IPS DF 19.7 (cell line): ENCODE measurements around the gene ATXN10.
"Not testable (repeated sequence)": the region's sequence is repeated elsewhere in the genome, so short reads cannot be mapped to it uniquely, and the experiment has no call there.

Experiments used
- DNase-seq: peaks from one replicate; pipeline ENCODE4 v3.0.0-alpha.2; 2013; ENCODE audit warnings: low read depth, low spot score

ATXN10 gene

DNA sequence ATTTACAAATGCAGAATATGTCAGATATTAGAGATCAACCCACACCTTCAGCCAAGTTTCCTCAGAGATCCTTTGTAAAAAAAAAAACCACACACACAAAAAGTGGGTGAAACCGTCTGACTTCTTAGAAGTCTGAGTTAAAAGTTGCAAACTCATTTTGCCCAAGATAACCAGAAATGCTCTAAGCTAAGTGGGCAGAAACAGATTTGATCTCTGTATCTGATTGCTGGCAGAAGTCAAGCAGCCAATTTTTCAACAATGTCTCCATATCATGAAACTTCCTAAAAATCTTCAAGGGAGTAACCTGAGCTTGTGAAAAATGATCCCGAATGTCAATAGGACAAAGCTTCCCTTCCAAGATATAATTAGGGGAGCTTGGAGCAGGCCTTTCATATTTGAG lies 28.6 kb upstream of the ATXN10 start:
- DNase-seq = no peak

DNA sequence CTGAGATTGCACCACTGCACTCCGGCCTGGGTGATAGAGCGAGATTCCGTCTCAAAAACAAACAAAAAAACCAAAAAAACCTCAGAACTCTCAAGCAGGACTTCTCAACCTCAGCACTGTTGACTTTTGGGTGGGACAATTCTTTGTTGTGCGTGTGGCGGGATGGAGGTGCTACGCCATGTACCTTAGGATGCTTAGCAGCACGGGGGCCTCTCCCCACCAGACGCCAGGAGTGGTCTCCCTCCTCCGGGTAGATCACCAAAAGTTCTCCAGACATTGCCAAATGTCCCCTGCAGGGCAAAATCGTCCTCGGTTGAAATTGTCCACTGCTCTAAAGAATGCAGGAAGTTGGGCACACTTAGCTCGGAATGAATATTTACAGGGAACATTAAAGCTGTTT lies 26.9 kb upstream of the ATXN10 start:
- DNase-seq = no peak

DNA sequence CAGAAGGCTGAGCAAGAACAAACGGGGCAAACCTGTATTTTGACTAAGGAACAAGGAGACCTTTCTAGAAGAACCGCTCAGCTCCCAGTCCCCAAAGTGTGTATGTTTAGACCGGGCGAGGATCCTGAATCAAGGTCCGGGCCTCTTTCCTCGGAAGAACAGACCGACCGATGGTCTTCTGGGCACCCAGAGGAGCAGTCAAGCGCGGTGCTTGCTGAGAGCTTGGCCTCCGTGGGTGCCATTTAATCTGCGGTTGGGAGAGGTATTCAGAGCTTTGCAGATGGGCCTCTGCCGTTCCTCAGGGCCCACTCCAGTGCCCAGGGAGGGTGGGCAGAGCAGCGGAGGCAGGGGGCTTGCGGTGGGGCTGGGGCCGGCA lies 26.5 kb upstream of the ATXN10 start:
- no peak for DNase-seq

DNA sequence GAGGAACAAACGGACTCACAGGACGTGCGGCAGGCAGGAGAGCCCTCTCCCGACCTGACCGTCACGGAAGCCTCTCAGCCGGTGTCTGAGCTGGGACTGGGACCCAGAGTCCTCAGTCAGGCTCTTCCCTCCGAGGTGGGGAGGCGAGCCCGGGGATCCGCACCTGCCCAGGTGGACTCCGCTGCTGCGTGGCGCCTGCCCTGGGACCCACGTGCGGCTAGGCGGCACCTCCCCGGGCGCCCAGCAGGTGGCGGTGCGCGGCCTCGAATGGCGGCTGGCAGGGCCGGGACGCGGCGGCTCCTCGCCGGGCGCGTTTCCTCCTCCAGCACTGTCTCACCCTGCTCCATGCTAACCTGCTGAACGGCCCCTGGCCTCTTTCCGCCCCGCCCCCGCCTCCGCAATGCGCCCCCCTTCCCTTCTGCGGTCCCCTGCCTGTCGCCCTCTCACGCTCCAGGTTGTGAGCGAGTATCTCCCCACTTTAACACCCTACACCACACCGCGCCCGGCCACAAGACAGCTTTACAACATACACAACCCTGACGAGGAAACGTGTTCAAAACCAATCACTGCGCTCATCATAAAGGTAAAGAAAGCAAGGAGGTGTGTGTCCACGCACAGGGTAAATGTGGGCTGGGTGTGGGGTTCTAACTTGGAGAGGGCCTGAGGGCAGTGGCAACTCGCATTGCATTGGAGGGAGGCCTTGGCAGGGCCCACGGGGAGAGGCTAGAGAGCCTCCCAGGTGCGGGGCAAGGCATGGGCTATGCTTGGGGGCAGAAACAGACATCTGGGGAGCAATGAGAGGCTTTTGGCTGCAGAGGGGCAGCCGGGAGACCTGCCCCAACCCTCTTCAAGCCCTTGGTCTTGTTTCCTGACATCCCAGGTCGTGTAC lies 25.9 kb upstream of the ATXN10 start:
- DNase-seq = no peak

DNA sequence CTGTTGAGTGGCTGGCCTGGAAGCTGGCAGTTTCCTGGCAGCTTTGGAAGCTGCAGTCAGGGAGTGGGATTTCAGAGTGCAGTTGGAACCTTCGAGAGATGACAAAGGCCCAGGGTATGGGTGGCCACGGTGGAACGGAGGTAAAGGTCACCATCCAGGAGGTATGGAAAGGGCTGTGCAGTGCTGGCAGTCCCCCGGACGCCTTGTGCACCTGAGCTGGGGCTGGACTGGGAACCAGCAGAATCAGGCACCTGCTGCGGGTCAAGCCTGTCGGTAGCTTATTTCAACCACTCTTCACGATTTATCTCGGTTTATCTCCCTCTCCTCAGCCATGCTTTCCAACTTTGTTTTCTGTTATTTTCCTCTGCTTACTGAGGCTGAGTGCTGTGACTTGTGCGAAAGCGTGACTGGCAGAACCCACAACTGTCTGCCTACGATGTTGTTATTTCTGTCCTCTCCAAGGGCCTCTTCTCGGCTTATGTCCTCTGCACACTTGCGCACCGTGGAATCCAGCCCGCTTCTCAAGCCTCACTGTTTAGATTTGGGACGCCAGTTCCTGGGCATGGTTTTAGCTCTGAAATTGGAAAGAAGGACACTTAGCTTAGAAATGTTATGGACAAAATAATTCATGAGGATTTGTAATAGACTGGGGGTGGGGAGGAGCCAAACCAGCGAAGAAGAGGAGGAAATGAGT lies 24.0 kb upstream of the ATXN10 start:
- DNase-seq = no peak

DNA sequence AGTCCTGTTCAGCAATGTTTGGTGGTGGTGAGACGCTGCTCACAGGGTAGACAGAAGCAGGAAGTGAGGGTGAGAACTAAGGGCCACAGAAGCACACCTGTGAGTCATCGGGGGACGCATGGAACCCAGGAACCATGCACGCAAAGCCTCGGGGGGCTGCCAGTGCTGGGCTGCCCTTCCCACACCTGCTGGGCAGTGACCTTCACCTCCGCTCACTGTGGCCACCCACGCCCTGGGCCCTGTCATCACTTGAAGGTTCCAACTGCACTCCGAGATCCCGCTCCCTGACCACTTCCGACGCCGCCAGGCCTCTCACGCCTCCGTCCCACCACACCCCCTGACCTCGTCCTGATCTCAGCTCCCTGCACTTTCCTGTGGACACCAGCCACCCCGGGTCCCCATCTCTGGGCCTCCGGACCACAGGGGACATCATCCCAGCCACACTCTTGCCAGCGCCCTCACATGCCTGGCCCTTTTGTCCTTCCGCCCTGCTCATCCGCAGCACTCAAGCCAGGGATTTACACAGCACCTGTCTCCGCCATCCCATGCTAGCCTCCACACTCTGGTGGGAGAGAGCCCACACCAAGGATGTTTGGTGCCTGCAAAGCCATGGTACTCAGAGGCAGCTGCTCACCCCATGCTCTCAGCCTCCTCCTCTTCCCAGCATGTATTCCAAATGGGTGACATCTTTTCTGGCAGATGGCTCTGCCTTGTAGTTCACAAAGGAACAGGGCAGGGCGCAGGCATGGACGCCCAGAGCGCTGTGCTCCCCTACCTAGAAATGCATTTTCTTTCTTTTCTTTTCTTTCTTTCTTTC lies 23.1 kb upstream of the ATXN10 start:
- DNase-seq = no peak

DNA sequence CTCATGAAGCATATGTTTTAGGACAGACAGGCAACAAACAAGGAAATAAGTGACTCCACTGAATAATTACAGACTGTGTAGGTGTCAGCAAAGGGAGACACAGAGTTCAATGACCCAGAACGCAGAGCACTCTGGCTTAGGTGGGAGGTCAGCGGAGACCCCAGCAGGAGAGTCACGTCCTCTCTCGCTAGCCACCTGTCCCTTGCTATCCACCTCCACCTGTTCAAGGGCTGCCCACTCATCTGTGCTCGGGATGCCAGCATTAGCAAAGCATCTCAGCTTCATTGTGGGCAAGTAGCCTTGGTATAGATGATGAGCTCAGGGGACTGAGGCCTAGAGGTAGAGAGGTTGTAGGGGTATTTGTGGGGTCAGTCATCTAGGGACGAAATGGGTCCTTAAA lies 21.8 kb upstream of the ATXN10 start:
- no peak for DNase-seq

DNA sequence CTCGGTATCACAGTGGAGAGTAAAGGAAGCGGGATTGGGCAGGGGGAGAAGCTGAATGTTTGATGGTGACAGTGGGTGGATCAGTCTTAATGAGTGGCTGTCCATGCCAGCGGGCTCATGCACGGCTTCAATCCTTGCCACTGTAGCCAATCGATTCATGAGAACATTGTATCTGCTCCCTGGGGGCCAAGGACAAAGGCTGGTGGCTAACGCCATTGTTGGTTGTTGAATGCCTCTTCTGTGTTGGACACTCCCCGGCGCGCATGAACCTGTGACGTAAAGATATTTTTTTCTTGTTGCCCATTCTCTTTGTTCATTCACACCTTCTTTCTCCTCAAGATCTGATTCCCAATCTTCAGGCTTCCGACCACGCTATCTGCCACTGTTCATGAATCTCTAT lies 20.9 kb upstream of the ATXN10 start:
- DNase-seq = no peak

DNA sequence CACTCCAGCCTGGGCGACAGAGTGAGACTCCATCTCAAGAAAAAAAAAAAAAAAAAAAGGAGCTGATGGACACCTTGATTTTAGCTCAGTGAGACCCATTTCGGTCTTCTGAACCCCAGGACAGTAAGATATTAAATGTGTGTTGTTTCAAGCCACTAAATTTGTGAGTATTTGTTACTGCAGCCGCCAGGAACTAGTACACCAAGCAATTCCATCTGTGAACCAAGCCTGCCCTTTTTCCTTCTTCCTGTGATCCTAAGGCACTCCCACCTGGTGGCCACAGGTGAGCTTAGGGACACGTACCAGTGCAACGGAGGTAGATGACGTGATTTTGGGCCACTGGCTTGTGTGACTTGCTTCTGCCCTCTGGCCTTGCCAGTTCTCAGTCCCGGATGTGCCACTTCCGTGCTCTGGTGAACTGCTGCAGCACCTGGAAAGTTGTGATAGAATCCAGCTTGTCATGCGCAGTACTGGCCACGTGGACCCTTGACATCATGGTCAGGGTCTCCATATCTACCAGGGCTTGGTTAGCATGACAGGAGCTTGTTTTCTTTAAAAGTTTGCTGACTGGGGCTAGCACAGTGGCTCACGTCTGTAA lies 19.6 kb upstream of the ATXN10 start:
- DNase-seq = no peak

DNA sequence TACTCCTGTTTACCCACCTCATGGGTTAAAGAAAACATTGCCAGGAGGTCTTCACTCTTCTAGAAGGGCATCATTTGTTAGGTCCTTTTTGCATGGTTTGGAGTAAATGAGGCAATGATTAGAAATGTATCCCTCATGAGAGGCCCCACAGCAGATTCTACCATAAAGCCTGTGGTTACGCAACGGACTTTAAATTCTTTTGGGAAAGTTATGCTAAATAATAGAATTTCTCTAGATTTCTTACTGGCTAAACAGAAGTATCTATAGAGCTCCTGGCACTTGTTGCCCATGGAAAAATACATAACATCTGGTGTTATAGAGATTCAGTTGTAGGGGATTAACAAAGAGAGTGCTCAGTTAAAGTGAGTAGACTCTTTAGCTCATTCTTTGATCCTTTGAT lies 15.1 kb upstream of the ATXN10 start:
- DNase-seq = no peak

DNA sequence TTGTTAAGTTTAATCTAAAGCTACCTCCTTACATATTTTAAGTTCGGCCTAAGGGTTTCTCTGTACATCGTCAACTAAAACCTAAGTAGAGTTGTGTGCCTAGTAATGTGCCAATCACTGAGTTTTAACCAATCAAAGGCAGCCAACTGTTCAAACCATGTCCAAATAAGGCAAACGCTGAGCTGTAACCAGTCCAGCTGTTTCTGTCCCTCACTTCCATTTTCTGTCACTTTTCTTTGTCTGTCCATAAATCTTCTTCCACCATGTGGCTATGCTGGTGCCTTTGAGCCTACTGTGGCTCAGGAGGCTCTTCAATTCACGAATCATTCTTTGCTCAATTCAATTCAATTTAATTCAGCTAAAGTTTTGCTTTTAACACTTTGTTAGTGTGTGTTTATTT lies 13.9 kb upstream of the ATXN10 start:
- no peak for DNase-seq

DNA sequence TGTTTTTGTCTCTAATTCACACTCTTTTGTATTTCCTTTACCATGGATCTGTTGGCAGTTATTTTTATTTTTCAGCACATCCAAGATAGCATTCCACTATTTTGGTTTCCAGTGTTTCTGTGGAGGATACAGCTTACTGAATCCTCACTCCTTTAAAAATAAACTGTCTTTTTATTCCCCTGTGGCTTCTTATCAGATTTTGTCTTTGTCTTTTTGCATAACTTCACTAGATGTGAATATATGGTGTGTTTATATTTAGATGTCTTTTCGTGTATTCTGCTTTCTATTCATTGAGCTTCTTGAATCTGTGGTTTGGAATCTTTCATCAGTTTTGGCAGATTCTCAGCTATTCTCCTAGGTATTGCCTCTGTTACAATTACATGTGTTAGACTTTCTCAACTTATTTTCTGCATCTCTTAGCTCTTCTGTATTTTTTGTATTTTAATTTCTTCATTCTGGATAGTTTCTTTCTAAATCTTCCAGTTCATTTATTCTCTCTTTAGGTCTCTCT lies 7.4 kb upstream of the ATXN10 start:
- DNase-seq = no peak

DNA sequence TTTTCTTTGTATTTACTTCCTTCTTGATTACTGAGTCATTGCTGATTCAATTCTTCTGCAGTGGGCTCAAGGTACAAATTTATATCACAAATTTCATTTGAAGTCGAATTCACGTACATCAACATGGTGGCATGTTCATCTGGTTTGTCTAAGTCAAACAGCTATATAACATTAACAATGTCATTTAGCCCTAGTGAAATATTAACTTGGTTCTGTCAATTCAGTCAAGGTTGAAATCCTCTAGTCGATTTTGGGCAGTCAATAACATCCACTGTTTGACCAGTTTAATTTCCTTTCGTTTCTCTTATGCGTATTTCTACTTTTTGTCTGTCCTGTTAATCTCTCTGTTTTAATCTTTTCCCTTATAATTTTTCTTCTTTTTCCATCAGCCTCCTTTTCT lies 4.1 kb upstream of the ATXN10 start:
- no peak for DNase-seq

DNA sequence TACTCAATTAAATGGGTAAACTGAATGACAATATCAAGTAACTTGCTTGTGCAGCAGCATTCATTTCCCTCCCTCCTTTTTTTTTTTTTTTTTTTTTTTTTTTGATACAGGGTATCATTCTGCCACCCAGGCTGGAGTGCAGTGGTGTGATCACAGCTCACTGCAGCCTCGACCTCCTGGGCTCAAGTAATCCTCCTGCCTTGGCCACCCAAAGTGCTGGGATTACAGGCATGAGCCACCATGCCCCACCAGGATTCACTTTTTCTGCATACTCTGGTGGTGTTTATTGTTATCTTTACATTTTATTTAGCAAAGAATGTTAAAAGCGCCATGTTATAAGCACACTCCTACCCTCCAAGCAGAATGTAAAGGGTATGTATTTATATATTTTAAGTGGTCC lies 1.3 kb upstream of the ATXN10 start:
- DNase-seq = not testable (repeated sequence)

DNA sequence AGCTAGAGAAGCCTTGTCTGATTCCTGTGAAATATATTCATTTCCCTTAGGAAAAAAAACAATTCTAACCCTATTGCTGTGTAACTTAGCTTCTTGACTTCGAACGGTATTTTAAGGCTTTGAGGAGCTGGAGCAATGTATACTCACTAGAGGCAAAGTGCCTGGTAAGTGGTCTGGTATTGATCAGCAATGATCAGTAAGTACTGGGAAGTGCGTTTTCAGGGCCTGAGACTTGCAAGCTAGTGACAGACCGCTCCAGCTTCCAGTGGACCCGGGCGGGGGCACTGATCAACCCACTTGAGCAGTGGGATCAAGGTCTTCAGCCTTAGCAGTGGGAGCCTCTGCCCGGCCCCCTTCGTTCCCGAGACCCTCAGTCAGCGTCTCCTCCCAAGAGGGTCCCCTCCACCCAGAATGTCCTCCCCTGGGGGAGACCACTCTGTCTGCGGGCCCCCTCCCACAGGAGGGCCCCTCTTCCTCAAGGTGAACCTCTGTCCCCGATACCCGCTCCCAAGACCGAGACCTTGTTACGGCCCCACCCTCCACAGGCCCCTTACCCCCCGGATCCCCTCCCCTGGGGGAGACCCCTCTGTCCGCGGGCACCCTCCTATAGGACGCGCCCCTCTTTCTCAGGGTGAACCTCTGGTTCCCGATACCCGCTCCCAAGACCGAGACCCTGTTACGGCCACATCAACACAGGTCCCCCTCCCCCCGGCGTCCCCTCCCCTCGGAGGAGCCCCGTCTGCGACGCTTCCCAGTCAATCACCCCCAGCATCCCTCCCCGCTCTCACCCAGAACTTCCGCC lies 452 bp upstream of the ATXN10 start:
- peak; percentile 50 for DNase-seq

DNA sequence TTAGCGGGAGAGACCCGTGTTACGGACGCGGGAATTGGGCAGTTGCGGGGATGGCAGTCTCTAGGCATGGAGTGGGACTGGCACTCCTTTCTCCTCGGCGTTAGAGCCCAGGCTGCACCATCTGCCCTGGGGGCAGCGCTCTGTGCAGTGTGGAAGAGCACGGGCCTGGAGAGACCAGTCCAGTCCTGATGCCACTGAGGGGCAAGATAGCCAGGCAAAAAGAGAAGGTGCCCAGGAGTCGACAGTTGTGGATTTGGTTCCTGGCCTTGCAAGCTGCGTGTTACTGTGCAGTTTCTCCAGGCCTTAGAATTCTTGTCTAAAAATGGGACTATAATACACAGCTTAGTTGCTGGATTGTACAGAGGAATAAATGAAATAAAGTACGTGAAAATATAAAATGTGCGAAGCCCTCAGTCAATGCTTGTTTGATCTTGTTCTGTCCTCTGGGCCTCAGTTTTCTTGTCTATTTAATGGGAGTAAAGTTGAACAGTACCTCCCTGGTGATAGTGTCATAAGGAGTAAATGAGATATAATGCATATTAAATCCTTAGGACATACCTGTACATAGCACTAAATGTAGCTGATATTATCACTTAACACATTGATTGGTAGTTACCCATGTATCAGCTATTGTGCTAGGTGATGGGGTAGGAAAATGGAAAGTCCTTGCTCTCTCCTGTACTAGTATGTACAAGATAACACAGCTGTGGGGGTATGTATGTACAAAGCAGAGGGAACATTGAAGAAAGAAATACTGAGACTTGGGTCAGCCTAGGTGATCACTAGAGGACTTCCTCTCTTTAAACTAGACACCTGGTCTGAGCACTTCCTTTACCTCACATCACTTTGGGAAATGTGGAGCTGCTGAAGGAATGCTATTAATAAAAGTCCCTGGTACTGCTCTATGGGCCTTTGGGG lies 1.2 kb downstream of the ATXN10 start:
- no peak for DNase-seq

DNA sequence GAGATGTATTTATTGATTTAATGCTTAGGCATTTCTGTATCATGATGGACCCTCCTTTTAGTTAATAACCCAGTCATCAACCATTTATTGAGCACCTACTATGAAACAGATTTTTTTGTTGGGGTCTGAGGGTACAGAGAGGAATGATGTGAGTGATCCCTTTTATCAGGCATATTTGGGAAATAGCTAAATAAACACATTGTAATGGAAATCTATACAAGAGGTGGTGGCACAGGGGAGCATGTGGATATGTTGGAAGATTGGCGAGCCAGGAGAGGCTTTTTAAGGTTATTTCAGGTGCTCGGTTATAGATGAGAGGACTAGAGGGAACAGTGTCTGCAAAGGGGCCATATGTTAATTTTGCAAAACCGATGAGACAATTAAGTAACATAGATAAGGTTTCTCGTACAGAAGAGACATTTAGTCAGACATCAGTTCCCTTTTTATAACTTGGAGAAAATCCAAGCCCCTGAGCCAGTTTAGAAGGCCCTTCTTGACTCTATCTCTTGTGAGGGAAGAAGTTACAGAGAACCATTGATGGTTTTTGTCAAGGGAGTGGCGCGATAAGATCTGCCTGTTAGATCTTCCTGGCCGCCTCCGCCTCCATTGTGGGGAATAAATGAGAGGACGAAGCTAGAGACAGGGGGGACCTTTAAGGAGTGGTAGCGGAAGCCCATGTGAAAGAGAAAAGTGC lies 2.0 kb downstream of the ATXN10 start:
- no peak for DNase-seq

DNA sequence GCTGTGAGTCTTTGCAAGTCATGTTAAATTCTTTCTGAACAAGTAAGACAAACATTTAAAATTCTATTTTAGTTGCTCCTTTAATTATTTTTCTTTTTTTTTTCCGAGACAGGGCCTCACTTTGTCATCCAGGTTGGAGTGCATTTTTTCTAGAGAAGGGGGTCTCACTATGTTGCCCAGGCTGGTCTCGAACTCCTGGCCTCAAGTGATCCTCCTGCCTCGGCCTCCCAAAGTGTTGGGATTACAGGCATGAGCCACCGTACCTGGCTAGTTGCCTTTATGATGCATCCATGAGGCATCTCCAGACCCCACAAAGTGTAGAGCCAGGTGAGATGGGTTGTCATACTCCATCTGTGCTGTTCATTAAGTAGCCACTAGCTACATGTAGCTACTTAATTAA lies 4.4 kb downstream of the ATXN10 start:
- no peak for DNase-seq

DNA sequence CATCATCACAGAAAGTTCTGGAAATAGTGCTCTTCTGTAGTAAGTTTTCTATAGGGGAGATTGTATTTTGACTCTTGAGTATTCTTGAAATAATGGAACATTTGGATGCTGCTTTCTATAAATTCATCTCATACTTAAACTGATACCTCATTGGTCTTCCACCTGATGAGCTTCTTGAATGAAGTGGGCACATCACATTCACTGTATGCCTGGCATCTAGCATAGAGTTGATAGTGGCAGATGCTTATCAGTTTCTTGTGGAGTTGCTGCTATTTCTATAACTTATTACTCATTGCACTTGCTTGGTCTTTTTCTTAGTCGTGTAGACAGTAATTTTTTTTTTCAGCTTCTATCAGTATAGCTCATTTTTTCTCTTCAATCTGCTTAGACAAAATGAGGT lies 5.4 kb downstream of the ATXN10 start:
- no peak for DNase-seq
